ENCODE data around the gene INO80B. TPM values are rescaled to one million over a fixed set of nuclear protein-coding genes. Genes with fewer than 3 reads are reported as not detected.

INO80B gene
- total RNA-seq, 1 experiment from 2014 or later = 26.5 TPM

DNA sequence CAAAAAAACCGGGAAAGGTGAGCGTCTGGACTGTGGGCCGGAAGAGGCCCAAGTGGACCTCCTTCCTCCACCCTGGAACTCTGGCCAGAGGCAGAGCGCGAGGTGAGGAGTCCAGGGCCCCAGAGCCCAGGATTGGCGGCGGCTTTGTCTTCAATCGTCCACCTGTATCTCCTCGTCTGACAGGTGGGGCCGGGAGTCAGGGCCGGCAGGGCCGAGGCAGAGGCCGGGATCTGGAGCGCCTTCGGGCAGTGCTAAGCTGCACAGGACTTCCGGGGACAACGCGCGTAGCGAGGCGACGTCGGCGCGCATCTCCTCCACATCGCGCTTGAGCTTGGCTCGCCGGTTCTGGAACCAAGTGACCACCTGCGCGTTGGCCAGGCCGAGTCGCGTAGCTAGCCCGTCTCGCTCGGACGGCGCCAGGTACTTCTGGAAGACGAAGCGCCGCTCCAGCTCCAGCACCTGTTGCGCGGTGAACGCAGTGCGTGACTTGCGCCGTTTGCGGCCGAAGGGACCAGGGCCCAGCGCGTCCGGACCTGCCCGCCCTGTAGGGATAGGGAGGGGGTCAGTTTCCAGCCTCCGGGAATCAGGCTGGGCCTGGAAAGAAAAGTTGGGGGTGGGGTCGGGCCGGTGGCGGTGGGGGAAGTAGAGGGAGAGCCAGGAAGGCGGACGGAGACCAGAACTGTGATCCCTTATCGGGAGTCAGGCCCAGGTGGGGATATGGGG lies 43.1 kb downstream of the INO80B start:
- ATAC-seq (no peak), DNase-seq (ENCODE audit: low read depth, low spot score) (no peak)
- BruUV-seq (replicated peaks) = no TSS peak
- H3K4me3 ChIP-seq (ENCODE audit: low read depth in 2 of 2, low read length in 2 of 2) = no peak overlapping the region
- CTCF ChIA-PET = no interaction called here
- in situ Hi-C loops (cut with HindIII; ENCODE audit: low pct_unique_long_range_greater_than_20kb, low sequenced_read_pairs) = no loop called here
- H3K27me3 ChIP-seq (ENCODE audit: control insufficient read depth, insufficient read depth, low read length) = no peaks in the 10 kb centered on the region
- H3K27ac ChIP-seq (ENCODE audit: low read length) = no peak overlapping the region
- POLR2A ChIA-PET = no interaction called here
- no peak for TF ChIP-seq TCF7L2 (IDR thresholded peaks at IDR 0.05; ENCODE audit: low read depth, low read length)
- TF ChIP-seq, protein P1, sequence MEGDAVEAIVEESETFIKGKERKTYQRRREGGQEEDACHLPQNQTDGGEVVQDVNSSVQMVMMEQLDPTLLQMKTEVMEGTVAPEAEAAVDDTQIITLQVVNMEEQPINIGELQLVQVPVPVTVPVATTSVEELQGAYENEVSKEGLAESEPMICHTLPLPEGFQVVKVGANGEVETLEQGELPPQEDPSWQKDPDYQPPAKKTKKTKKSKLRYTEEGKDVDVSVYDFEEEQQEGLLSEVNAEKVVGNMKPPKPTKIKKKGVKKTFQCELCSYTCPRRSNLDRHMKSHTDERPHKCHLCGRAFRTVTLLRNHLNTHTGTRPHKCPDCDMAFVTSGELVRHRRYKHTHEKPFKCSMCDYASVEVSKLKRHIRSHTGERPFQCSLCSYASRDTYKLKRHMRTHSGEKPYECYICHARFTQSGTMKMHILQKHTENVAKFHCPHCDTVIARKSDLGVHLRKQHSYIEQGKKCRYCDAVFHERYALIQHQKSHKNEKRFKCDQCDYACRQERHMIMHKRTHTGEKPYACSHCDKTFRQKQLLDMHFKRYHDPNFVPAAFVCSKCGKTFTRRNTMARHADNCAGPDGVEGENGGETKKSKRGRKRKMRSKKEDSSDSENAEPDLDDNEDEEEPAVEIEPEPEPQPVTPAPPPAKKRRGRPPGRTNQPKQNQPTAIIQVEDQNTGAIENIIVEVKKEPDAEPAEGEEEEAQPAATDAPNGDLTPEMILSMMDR (IDR thresholded peaks at IDR 0.05) = no peak
- TF ChIP-seq, protein P2, sequence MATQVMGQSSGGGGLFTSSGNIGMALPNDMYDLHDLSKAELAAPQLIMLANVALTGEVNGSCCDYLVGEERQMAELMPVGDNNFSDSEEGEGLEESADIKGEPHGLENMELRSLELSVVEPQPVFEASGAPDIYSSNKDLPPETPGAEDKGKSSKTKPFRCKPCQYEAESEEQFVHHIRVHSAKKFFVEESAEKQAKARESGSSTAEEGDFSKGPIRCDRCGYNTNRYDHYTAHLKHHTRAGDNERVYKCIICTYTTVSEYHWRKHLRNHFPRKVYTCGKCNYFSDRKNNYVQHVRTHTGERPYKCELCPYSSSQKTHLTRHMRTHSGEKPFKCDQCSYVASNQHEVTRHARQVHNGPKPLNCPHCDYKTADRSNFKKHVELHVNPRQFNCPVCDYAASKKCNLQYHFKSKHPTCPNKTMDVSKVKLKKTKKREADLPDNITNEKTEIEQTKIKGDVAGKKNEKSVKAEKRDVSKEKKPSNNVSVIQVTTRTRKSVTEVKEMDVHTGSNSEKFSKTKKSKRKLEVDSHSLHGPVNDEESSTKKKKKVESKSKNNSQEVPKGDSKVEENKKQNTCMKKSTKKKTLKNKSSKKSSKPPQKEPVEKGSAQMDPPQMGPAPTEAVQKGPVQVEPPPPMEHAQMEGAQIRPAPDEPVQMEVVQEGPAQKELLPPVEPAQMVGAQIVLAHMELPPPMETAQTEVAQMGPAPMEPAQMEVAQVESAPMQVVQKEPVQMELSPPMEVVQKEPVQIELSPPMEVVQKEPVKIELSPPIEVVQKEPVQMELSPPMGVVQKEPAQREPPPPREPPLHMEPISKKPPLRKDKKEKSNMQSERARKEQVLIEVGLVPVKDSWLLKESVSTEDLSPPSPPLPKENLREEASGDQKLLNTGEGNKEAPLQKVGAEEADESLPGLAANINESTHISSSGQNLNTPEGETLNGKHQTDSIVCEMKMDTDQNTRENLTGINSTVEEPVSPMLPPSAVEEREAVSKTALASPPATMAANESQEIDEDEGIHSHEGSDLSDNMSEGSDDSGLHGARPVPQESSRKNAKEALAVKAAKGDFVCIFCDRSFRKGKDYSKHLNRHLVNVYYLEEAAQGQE (IDR thresholded peaks at IDR 0.05; ENCODE audit: insufficient read depth in 1 of 2, low read depth in 2 of 2, low read length in 1 of 2) = no peak
- TF ChIP-seq SIN3A (IDR thresholded peaks at IDR 0.05; ENCODE audit: borderline replicate concordance, insufficient read depth, low read depth, low read length) = no peak
- no peak for TF ChIP-seq POLR2AphosphoS5 (IDR thresholded peaks at IDR 0.05; ENCODE audit: low read depth, low read length)
- intact Hi-C loops (cut with micrococcal nuclease; ENCODE audit: unreplicated experiment) = no loop called here
- no peaks in the 10 kb centered on the region for H3K9me3 ChIP-seq (ENCODE audit: control insufficient read depth, insufficient read depth, low read depth, low read length)
- peaks cover 34% of the 10 kb centered on the region for H3K4me1 ChIP-seq (ENCODE audit: control insufficient read depth, insufficient read depth, low read length)
- H3K36me3 ChIP-seq (ENCODE audit: control insufficient read depth, insufficient read depth, low read length) = no peaks in the 10 kb centered on the region

DNA sequence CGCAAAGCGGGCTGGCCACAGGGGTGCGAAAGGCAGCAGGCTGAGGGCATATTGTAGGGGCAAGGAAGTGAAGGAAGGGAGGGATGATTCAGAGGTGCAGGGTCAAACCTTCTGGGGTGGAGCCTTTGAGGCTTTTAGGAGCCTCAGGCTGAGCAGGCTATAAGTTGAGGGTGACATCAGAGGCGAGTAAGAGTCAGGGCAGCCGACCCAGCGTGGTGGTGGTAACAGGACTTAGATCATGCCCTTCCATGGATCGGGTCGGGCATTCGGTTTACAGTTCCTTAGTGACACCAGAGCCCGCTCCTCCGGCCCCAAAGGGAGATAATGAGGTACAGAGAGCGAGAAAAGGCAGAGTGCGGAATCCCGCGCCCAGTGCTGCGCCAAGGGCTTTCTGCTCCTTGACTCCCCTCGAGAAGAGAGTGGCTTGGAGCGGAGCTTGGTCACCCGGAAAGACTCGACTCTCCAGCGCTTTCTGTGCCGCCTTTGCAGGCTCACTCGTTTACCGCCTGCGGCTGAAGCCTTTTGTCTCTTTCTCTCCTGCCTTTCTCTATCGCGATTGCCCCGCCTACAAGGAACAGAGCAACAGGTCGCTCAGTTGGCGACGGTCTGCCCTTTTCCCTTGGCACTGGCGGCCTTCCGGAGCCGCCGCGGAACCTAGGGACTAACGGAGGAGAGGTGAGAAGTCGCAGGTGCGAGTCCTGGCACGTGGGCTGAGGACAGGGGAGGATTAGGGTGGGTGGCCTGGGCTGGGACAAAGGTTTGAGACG lies 43.8 kb downstream of the INO80B start:
- Histone ChIP-seq H3K4me1 (ENCODE audit: control insufficient read depth, insufficient read depth, low read length) (peaks cover 34% of the 10 kb centered on the region), H3K9me3 (ENCODE audit: control insufficient read depth, insufficient read depth, low read depth, low read length) (no peaks in the 10 kb centered on the region), H3K27me3 (ENCODE audit: control insufficient read depth, insufficient read depth, low read length) (no peaks in the 10 kb centered on the region), H3K36me3 (ENCODE audit: control insufficient read depth, insufficient read depth, low read length) (no peaks in the 10 kb centered on the region), H3K4me3 (ENCODE audit: low read depth in 2 of 2, low read length in 2 of 2) (peak overlapping the region; percentile 43 to 65), H3K27ac (ENCODE audit: low read length) (peak overlapping the region; percentile 81)
- in situ Hi-C loops (cut with HindIII; ENCODE audit: low pct_unique_long_range_greater_than_20kb, low sequenced_read_pairs) = no loop called here
- TF ChIP-seq POLR2AphosphoS5 (IDR thresholded peaks at IDR 0.05; ENCODE audit: low read depth, low read length) (no peak; the same call in none of the 2 replicates), TCF7L2 (IDR thresholded peaks at IDR 0.05; ENCODE audit: low read depth, low read length) (no peak), SIN3A (IDR thresholded peaks at IDR 0.05; ENCODE audit: borderline replicate concordance, insufficient read depth, low read depth, low read length) (no peak; the same call in 1 of the 2 replicates)
- TF ChIP-seq, protein P1 (IDR thresholded peaks at IDR 0.05) = no peak
- TF ChIP-seq, protein P2 (IDR thresholded peaks at IDR 0.05; ENCODE audit: insufficient read depth in 1 of 2, low read depth in 2 of 2, low read length in 1 of 2) = no peak
- intact Hi-C loops (cut with micrococcal nuclease; ENCODE audit: unreplicated experiment) = no loop called here
- DNase-seq (ENCODE audit: low read depth, low spot score) = no peak
- ChIA-PET CTCF (no interaction called here), POLR2A (no interaction called here)
- peak; percentile 17 for ATAC-seq
- BruUV-seq (replicated peaks) = no TSS peak
